Cardiac muscle cell (in vitro differentiated cells and primary cell): Measurements from ENCODE around the gene CD55. TPM values are rescaled to one million over a fixed set of nuclear protein-coding genes. Genes with fewer than 3 reads are reported as not detected.

ENCODE experiments used
- DNase-seq, 2 donors: peaks; one replicate each; pipeline versions ENCODE4 v3.0.0 to v3.0.0-alpha.2; 2010 to 2017; ENCODE audit warnings: low read depth in 1 of 2, low spot score in 1 of 2
- H3K27ac ChIP-seq: fragments of 200-600 bp; sonication (generic); 2 replicates; pipeline ENCODE4 v1.5.1; 2016
- H3K27me3 ChIP-seq: fragments of 200-600 bp; sonication (generic); 2 replicates; pipeline ENCODE4 v1.6.0; 2016; ENCODE audit warnings: control low read depth
- H3K36me3 ChIP-seq: fragments of 200-600 bp; sonication (generic); 2 replicates; pipeline ENCODE4 v1.5.1; 2016; ENCODE audit warnings: control low read depth
- H3K4me1 ChIP-seq: fragments of 200-600 bp; sonication (generic); 2 replicates; pipeline ENCODE4 v1.8.1; 2017; ENCODE audit warnings: low read depth, mild to moderate bottlenecking, mixed run types
- H3K4me3 ChIP-seq: fragments of 200-600 bp; sonication (generic); 2 replicates; pipeline ENCODE4 v1.5.1; 2016; ENCODE audit warnings: mild to moderate bottlenecking
- H3K9me3 ChIP-seq: fragments of 200-600 bp; sonication (generic); 2 replicates; pipeline ENCODE4 v1.5.1; 2017; ENCODE audit warnings: low read depth, mild to moderate bottlenecking, control low read depth
- polyA plus RNA-seq: library from polyadenylated mRNA; unstranded; fragments of >200 nt; fragmentation: Nextera tagmentation; extraction: Ambion mirVana; gene quantifications from 2 replicates; pipeline ENCODE4 v1.2.1, GENCODE V29; 2016
- total RNA-seq: library from RNA; depleted of rRNA; stranded (reverse); fragments of >200 nt; gene quantifications from 2 replicates; pipeline ENCODE4 v1.2.3, GENCODE V29; 2016
- TF ChIP-seq, protein P1 (sequence below): IDR thresholded peaks from 2 replicates; pipeline ENCODE4 v1.5.1; 2012; ENCODE audit warnings: low read depth, mild to moderate bottlenecking, low read length

Gene CD55
- total and polyA plus RNA-seq, 2 experiments from 2014 or later = 19.4 to 20.3 TPM

DNA sequence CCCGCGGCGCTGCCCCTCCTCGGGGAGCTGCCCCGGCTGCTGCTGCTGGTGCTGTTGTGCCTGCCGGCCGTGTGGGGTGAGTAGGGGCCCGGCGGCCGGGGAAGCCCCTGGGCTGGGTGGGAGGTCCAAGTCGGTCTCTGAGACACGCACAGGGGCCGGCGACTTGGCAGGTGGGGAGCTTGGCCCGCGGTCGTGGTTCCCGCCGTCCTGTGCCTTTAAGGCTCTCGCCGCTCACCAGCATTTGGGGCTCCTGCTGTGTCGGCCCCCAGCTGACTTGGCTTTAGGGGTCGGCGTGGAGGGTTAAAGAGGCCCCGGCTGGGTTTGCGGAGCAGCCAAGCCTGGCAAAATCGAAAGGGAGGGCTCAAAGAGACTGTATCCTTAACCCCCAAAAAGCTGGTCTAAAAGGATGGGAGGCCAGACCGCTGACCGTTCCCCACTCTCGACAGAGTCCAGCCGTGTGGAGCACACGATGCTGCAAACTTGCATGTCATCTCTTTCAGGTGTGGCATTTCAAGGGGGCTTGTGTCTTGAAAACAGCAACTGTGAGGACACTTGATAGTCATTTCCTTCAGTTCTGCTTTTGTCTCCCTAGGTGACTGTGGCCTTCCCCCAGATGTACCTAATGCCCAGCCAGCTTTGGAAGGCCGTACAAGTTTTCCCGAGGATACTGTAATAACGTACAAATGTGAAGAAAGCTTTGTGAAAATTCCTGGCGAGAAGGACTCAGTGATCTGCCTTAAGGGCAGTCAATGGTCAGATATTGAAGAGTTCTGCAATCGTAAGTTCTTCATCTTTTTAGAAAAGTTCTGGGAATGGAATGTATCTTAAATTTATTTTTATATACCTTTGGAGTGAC lies 540 bp downstream of the CD55 start:
- Histone ChIP-seq H3K9me3 (no peaks in the 10 kb centered on the region), H3K27me3 (no peaks in the 10 kb centered on the region), H3K4me3 (peak overlapping the region; percentile 51), H3K36me3 (peaks cover 15% of the 10 kb centered on the region), H3K27ac (peak overlapping the region; percentile 79), H3K4me1 (peaks cover 4% of the 10 kb centered on the region)
- DNase-seq = peak; percentile 11 to 40
- TF ChIP-seq, protein P1, sequence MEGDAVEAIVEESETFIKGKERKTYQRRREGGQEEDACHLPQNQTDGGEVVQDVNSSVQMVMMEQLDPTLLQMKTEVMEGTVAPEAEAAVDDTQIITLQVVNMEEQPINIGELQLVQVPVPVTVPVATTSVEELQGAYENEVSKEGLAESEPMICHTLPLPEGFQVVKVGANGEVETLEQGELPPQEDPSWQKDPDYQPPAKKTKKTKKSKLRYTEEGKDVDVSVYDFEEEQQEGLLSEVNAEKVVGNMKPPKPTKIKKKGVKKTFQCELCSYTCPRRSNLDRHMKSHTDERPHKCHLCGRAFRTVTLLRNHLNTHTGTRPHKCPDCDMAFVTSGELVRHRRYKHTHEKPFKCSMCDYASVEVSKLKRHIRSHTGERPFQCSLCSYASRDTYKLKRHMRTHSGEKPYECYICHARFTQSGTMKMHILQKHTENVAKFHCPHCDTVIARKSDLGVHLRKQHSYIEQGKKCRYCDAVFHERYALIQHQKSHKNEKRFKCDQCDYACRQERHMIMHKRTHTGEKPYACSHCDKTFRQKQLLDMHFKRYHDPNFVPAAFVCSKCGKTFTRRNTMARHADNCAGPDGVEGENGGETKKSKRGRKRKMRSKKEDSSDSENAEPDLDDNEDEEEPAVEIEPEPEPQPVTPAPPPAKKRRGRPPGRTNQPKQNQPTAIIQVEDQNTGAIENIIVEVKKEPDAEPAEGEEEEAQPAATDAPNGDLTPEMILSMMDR = no peak

DNA sequence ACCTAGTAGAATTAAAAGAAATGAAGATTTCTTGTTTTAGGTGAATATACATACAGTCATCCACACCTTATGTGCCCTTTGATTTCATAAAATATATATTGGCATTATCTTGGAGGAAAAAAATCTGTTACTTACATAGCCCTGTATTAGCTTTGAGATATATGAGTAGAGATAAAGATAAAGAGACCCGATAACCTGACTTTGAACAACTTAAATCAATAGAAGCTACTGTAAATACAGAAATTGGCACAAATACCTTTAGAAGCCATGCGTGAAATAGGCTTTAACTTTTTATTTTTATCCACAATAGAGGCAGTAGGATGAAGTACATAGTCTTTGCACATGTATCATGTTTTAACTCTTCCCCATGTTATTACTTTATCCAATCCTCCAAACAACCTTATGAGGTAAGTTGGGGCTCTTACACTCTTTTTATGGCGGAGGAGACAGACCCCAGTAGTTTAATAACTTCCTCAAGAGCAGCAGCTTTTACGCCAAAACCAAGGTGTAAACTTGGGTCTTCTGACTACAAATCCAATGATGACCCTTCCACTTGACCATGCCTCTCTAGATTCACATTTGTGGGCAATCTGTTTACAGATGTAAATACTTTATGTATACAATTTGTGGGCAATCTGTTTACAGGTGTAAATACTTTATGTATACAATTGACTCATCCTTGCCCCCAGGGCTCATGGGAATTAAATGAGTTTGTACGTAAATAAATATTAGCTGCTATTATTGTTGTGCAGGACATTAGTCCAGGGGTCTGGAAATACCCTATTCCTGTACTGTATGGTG lies 2.1 kb downstream of the CD55 start:
- H3K27me3 ChIP-seq = no peaks in the 10 kb centered on the region
- TF ChIP-seq, protein P1 = no peak
- no peak overlapping the region for H3K4me3 ChIP-seq
- H3K4me1 ChIP-seq = peaks cover 4% of the 10 kb centered on the region
- H3K36me3 ChIP-seq = peaks cover 25% of the 10 kb centered on the region
- H3K27ac ChIP-seq = no peak overlapping the region
- DNase-seq = no peak
- no peaks in the 10 kb centered on the region for H3K9me3 ChIP-seq

DNA sequence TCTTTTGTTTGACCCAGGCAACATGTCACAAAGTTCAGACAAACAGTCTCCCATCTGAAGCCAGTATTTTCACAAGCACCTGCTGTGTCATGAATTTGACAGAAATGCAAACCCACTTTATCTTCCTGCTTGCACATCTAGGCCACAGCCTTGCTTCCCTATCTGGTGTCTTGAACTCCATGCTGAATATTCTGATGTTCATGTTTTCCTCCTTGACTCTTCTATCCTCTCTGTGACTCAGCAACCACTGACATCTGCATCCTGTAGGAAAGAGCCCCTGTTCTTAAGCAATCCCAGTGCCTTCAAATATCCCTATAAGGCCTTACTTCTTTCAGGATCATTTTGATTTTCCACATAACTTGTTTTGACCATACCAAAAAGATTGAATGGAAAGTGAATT lies 6.5 kb downstream of the CD55 start:
- Histone ChIP-seq H3K27ac (no peak overlapping the region), H3K4me3 (no peak overlapping the region), H3K36me3 (peaks cover 35% of the 10 kb centered on the region), H3K4me1 (no peaks in the 10 kb centered on the region), H3K27me3 (no peaks in the 10 kb centered on the region), H3K9me3 (no peaks in the 10 kb centered on the region)
- peak in 1 of 2 donors; percentile 90 for DNase-seq
- TF ChIP-seq, protein P1 = no peak

DNA sequence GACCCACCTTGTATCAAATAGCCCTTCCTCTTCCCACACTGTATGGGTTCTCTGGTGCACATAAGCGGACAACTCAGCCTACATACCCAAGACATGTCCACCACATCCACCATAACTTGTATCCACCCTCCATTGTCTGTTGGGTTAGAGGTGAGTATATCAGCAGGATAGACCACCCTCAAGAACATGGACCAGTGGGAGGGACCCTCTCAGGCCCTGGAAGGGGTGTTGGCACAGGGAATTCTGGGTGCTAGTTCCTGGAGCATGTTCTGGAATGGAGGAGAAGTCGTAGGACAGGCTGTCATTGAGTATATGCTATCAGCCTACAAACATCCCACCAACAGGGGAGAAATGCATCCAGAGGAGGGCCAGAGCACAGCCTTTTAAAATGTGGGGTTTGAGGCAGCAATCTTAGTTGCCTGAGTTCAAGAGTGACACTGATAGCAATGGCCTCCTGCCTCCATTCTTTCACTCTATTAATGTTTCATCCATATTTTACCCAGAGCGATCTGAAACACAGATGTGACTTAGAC lies 7.5 kb downstream of the CD55 start:
- Histone ChIP-seq H3K4me1 (no peaks in the 10 kb centered on the region), H3K27me3 (no peaks in the 10 kb centered on the region), H3K36me3 (peaks cover 35% of the 10 kb centered on the region), H3K27ac (no peak overlapping the region), H3K9me3 (no peaks in the 10 kb centered on the region), H3K4me3 (no peak overlapping the region)
- DNase-seq = no peak
- TF ChIP-seq, protein P1 = no peak

DNA sequence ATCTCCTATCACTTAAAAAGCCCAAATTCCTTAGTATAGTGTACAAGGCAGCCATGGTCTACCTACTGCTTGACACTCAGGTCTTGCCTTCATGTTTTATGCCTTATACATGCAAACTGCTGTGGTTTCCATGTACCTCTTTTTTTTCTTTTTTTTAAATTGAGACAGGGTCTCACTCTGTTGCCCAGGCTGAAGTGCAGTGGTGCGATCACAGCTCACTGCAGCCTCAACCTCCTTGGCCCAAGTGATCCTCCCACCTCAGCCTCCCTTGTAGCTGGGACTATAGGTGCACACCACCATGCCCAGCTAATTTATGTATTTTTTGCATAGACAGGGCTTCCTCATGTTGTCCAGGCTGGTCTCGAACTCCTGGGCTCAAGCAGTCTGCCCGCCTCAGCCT lies 8.0 kb downstream of the CD55 start:
- no peak overlapping the region for H3K27ac ChIP-seq
- no peaks in the 10 kb centered on the region for H3K9me3 ChIP-seq
- H3K4me3 ChIP-seq = no peak overlapping the region
- TF ChIP-seq, protein P1 = no peak
- DNase-seq = no peak
- H3K27me3 ChIP-seq = no peaks in the 10 kb centered on the region
- H3K4me1 ChIP-seq = no peaks in the 10 kb centered on the region
- H3K36me3 ChIP-seq = peaks cover 35% of the 10 kb centered on the region
